ENCODE results near the gene BRD7.

Gene BRD7

GRCh38 chr16:50373780-50374179, 5.0 kb upstream of the BRD7 start:
- no peak for TF ChIP-seq ZNF274 (IDR thresholded peaks at IDR 0.05; ENCODE audit: low read depth, low read length)
- H3K4me3 ChIP-seq (ENCODE audit: low read length): no peak overlapping the region

- no peak for TF ChIP-seq ZNF274 (IDR thresholded peaks at IDR 0.05; ENCODE audit: low read depth, low read length)
- H3K4me3 ChIP-seq (ENCODE audit: low read length): no peak overlapping the region
Observed at GRCh38 chr16:50373345-50373701, 4.5 kb upstream of the BRD7 start.

GRCh38 chr16:50372611-50373344, 4.0 kb upstream of the BRD7 start:
- TF ChIP-seq ZNF274 (IDR thresholded peaks at IDR 0.05; ENCODE audit: low read depth, low read length): no peak
- no peak overlapping the region for H3K4me3 ChIP-seq (ENCODE audit: low read length)

- no peak for TF ChIP-seq ZNF274 (IDR thresholded peaks at IDR 0.05; ENCODE audit: low read depth, low read length)
- no peak overlapping the region for H3K4me3 ChIP-seq (ENCODE audit: low read length)
Observed at GRCh38 chr16:50371936-50372595, 3.3 kb upstream of the BRD7 start.

- no peak overlapping the region for H3K4me3 ChIP-seq (ENCODE audit: low read length)
- no peak for TF ChIP-seq ZNF274 (IDR thresholded peaks at IDR 0.05; ENCODE audit: low read depth, low read length)
Observed at GRCh38 chr16:50371036-50371716, 2.4 kb upstream of the BRD7 start.

- H3K4me3 ChIP-seq (ENCODE audit: low read length): peak overlapping the region; percentile 77
- no peak for TF ChIP-seq ZNF274 (IDR thresholded peaks at IDR 0.05; ENCODE audit: low read depth, low read length)
Observed at GRCh38 chr16:50369133-50369804, 481 bp upstream of the BRD7 start.

GRCh38 chr16:50367777-50368409, 895 bp downstream of the BRD7 start:
- no peak for TF ChIP-seq ZNF274 (IDR thresholded peaks at IDR 0.05; ENCODE audit: low read depth, low read length)
- H3K4me3 ChIP-seq (ENCODE audit: low read length): peak overlapping the region; percentile 100

- no peak overlapping the region for H3K4me3 ChIP-seq (ENCODE audit: low read length)
Observed at GRCh38 chr16:50365791-50366575, 2.8 kb downstream of the BRD7 start.

GRCh38 chr16:50363656-50364055, 5.1 kb downstream of the BRD7 start:
- TF ChIP-seq ZNF274 (IDR thresholded peaks at IDR 0.05; ENCODE audit: low read depth, low read length): no peak
- H3K4me3 ChIP-seq (ENCODE audit: low read length): no peak overlapping the region

More at GRCh38 chr16:50365791-50366575, 2.8 kb downstream of the BRD7 start:
- no peak for TF ChIP-seq ZNF274 (IDR thresholded peaks at IDR 0.05; ENCODE audit: low read depth, low read length)

- H3K4me3 ChIP-seq (ENCODE audit: low read length): no peak overlapping the region
- TF ChIP-seq ZNF274 (IDR thresholded peaks at IDR 0.05; ENCODE audit: low read depth, low read length): no peak
Observed at GRCh38 chr16:50360779-50361178, 8.0 kb downstream of the BRD7 start.

- no peak for TF ChIP-seq ZNF274 (IDR thresholded peaks at IDR 0.05; ENCODE audit: low read depth, low read length)
Observed at GRCh38 chr16:50360033-50360778, 8.6 kb downstream of the BRD7 start.

GRCh38 chr16:50359626-50360025, 9.2 kb downstream of the BRD7 start:
- no peak overlapping the region for H3K4me3 ChIP-seq (ENCODE audit: low read length)
- TF ChIP-seq ZNF274 (IDR thresholded peaks at IDR 0.05; ENCODE audit: low read depth, low read length): no peak

More at GRCh38 chr16:50360033-50360778, 8.6 kb downstream of the BRD7 start:
- H3K4me3 ChIP-seq (ENCODE audit: low read length): no peak overlapping the region
